Dermis blood vessel endothelial cell (primary cell): ENCODE measurements around the gene BHLHE23. TPM values are rescaled to one million over a fixed set of nuclear protein-coding genes. Genes with fewer than 3 reads are reported as not detected.

Experiments
- DNase-seq: peaks from one replicate; pipeline ENCODE4 v3.0.0; 2010
- total RNA-seq: library from RNA; depleted of rRNA; stranded (reverse); fragments of >200 nt; gene quantifications from 2 replicates; pipeline ENCODE4 v1.2.3, GENCODE V29; 2014

The BHLHE23 gene
- total RNA-seq, 1 donor from 2014 or later = not detected

- DNase-seq = peak; percentile 41
These were observed 19.6 kb downstream of the BHLHE23 start for GRCh38 chr20:62987114-62987513.

- DNase-seq = no peak
These were observed 20.4 kb downstream of the BHLHE23 start for GRCh38 chr20:62986257-62986800.

DNA sequence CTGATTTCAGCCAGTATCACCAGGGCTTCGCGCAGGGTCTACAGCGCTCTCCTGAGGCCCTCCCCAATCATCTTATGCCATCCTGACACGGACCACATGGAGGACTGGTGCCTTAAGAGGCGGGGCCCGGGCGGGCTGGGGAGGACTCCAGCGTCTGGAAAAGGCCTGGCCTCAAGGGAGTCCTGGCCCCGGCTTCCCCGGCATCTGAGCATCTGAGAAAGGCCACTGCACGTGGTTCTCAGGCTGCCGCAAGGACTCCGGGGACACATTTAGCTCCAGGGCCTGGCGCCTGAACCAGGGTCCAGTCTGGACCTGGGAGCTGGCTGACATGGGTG, 21.4 kb downstream of the BHLHE23 start:
- no peak for DNase-seq

DNA sequence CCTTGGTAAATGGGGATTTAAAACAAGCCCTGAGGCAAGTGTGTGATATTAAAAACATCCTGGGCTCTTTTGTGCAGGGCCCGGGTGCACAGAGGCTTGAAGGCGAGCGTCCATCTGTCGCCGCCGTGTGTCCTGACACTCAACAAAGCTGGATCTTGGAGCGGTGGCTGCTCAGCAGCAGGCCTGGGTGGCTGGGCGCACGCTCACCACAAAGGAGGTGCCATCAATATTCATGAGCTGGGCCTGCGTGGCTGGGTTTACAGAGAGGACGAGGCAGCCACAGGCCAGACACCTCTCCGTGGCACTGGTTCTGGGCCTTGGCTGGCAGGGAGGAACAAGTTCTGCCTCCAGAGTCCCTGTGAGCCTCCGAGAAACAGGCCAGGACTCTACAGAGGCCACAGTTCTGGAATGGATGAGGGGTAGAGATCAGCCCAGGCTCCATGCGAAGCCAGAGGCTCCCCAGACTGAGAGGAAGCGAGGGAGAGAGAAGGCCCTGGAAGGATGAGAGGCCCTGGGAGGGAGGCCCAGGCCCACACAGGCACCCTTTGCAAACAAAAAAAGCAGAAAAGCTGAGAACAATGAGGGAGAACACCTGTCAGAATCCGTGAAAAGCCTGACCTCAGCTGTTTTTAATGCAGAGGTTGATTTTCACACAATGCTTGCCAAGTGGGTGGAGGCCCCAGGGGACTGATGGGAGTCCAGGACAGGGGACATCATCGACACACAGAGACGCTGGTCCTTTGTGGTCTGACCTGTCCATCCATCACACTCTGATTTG, 21.9 kb downstream of the BHLHE23 start:
- DNase-seq = no peak

DNA sequence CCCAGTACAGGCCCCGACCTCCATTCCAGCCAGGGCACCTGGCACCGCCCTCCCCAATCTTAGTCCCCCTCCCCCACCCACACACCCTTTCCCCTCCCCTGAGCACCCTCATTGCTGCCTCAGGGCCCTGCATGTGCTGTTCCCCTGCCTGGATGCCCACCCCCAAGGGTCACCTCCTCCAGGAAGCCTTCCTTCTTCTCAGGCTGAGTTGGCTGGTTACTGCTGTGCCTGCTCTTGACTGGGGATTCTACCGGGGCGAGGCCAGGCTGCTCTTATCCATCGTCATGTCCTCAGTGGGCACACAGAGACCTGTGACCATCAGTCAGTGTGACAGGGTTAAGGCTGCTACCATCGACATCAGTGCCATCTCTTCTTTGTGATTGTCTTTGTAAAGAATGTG, 23.6 kb downstream of the BHLHE23 start:
- no peak for DNase-seq

- DNase-seq = no peak
These were observed 24.4 kb downstream of the BHLHE23 start for GRCh38 chr20:62982124-62983075.

- DNase-seq = peak; percentile 17
These were observed 25.8 kb downstream of the BHLHE23 start for GRCh38 chr20:62980970-62981369.

GRCh38 chr20:62980380-62980960, 26.3 kb downstream of the BHLHE23 start:
- no peak for DNase-seq

GRCh38 chr20:62979876-62980373, 26.8 kb downstream of the BHLHE23 start:
- DNase-seq = no peak

DNA sequence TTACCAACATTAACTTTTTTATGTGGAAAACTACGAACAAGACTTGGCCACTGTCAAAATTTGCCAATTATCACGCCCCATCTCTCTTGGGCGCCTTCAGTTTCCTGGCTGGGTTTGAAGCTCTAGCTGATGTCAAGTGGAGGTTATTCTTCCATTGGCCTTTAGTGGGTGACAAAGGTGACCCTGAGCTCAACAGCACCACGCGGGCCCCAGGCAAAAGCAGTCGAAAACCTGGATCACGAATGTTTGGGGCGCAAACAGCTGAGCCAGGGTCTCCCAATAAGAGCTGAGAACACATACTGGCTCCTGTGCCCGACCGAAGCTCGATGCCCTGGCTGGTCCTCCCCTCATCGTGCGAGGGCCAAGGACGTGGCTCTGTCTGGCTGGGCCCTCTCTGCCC, 27.5 kb downstream of the BHLHE23 start:
- DNase-seq = no peak

DNA sequence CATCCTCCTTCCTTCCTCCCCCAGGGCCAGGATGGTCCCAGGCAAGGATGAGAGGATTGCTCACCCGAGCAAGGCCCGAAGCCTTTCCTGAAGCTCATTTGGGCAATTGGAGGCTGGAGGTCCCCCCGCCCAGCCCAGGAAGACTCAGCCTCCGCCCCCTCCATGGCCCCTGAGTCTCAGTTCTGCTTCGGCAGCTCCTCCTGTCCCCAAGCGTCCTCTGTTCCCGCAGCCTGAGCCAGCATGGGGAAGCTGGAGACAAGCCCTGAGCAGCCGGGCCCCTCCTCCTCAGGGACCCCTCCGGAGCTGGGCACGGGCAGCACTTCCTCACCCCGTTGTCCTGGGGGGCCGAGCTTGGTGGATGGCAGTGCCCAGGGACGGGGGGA, 28.2 kb downstream of the BHLHE23 start:
- no peak for DNase-seq

DNA sequence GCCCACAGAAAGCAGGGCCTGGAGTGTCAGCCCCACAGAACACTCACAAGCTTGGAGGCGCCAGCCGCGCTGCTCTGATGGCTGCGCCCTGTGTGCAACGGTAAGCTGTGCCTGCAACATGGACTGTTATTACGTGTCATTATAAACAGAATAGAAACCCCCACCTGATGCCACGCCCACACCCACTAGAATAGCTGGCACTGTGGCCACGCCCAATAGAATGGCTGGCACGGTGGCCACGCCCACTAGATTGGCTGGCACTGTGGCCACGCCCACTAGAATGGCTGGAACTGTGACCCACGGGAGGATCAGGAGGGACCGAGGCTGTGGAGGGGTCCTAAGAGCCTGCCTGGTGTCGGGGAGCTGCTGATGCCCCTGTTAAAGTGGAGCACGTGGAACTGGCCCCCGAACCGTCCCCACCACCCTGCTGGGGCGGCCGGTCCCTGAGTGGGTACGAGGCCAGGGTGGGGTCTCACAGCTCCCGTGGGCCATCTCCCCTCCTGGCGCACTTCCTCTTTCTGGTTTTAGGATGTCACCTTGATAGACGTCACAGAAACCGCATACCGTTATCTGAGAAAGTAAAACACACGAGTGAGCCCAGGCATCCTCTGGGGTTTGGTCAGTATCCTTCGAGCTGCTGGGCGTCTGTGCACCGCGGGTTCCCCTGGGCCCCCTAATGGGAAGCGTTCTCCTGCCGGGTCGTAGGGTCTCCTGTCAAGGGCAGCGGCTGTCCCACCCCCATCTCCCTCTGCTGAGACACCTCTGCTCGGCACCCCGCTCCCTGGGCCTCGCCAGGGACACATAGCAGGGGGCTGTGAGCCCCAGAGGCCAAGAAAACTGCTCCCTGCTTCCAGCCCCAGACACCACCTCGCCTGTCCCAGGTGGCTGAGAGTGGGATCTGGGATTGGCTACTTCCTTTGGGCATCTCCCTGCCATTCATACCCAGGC, 28.9 kb downstream of the BHLHE23 start:
- no peak for DNase-seq

- no peak for DNase-seq
These were observed 29.9 kb downstream of the BHLHE23 start for GRCh38 chr20:62976886-62977285.

DNA sequence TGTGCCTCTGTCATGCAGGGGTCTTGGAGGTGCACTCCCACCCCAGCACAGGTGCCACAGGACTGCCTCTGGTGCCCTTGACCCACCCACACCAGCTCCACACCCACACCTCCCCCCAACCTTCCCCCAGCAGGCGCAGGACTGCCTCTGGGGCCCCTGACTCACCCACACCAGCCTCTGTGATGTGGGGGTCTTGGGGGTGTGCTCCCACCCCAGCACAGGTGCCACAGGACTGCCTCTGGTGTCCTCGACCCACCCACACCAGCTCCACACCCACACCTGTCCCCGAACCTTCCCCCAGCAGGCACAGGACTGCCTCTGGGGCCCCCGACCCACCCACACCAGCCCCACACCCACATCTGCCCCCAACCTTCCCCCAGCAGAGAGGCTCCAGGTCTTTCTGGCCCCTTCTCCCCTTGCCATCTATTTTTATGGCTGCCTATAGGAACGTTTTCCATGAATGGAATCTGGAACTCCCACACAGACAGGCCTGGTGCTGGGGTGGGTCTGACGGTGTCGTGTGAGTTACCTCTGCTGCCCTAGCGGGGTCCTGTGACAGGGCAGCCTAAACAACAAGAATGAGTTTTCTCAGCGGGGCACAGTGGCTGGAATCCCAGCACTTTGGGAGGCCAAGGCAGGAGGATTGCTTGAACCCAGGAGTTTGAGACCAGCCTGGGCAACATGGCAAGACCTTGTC, 30.8 kb downstream of the BHLHE23 start:
- no peak for DNase-seq

GRCh38 chr20:62975251-62975760, 31.5 kb downstream of the BHLHE23 start:
- DNase-seq = no peak

- DNase-seq = no peak
These were observed 33.7 kb downstream of the BHLHE23 start for GRCh38 chr20:62972845-62973745.

DNA sequence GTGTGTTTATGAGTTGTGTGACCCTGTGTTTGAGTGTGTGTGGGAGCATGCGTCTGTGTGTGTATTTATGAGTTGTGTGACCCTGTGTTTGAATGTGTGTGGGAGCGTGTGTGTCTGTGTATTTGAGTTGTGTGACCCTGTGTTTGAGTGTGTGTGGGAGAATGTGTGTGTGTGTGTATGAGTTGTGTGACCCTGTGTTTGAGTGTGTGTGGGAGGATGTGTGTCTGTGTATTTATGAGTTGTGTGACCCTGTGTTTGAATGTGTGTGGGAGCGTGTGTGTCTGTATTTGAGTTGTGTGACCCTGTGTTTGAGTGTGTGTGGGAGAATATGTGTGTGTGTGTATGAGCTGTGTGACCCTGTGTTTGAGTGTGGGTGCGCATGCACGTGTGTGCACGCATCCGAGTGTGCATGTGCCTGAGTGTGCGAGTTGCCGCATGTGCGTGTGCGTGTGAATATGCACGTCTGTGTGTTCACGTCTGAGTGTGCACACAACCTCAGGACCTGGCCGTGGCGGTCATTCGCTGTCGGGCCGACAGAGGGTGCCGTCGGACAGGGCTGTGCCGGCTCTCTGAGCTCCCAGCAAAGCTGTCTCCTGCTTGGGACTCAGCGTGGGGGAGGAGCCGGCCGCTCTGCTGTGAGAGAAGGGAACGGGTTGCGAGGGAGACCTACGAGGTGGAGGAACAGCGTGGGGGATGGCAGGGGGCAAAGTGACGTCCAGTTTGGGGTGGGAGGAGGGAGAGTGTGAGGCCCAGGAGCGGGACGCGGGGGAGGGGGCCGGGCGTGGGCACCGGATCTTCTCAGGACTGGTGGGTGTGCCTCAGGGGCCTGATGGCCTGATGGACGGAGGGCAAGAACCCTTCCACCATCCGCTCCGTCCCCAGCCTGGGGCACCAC, 34.6 kb downstream of the BHLHE23 start:
- DNase-seq = peak; percentile 88

GRCh38 chr20:62971211-62971949, 35.4 kb downstream of the BHLHE23 start:
- no peak for DNase-seq
